NB4 (cell line): ENCODE data around the gene ATG9B.
A peak's percentile ranks its signal among the peaks of the same experiment; 100 is the strongest.

Experiments used
- POLR2A ChIP-seq: IDR thresholded peaks from 2 replicates; pipeline ENCODE4 v1.6.1; 2011; ENCODE audit warnings: mild to moderate bottlenecking; ENCODE audit not compliant: insufficient read length; ENCODE audit errors: extremely low read depth
- TF ChIP-seq, protein P1 (sequence below): IDR thresholded peaks from 2 replicates; pipeline ENCODE4 v1.6.1; 2011; ENCODE audit warnings: low read depth, low read length
- TF ChIP-seq, protein P2 (sequence below): IDR thresholded peaks from one replicate; pipeline ENCODE4 v1.5.1; 2012; ENCODE audit warnings: low read depth, low read length

DNA sequence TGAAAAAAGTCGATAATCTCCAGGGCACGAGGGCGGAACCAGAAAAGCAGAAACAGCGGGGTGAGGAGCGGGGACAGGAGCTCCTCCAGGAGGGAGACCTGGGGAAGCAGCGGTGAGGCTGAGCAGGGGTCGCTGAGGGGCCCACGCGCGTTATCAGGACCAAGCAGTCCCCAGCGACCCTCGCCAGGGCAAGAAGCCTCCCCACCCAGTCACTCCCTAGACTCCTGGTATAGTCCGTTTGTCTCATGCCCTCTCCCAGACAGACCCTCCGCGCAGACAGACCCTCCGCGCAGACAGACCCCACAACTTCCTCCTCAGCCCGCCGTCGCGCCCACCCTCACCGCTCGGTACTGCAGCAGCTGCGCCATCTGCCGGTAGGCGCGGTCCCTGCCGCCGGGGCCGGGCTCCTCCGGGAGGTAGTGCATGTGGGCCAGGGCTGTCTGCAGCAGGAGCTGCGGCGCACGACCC is 6.3 kb downstream of the ATG9B start:
- TF ChIP-seq POLR2A: no peak
- TF ChIP-seq, protein P1, sequence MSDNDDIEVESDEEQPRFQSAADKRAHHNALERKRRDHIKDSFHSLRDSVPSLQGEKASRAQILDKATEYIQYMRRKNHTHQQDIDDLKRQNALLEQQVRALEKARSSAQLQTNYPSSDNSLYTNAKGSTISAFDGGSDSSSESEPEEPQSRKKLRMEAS: peak; percentile 60
- TF ChIP-seq, protein P2, sequence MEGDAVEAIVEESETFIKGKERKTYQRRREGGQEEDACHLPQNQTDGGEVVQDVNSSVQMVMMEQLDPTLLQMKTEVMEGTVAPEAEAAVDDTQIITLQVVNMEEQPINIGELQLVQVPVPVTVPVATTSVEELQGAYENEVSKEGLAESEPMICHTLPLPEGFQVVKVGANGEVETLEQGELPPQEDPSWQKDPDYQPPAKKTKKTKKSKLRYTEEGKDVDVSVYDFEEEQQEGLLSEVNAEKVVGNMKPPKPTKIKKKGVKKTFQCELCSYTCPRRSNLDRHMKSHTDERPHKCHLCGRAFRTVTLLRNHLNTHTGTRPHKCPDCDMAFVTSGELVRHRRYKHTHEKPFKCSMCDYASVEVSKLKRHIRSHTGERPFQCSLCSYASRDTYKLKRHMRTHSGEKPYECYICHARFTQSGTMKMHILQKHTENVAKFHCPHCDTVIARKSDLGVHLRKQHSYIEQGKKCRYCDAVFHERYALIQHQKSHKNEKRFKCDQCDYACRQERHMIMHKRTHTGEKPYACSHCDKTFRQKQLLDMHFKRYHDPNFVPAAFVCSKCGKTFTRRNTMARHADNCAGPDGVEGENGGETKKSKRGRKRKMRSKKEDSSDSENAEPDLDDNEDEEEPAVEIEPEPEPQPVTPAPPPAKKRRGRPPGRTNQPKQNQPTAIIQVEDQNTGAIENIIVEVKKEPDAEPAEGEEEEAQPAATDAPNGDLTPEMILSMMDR: peak; percentile 98
